H1 (cell line): Measurements from ENCODE around the gene FBXW2. TPM values are rescaled to one million over a fixed set of nuclear protein-coding genes. Genes with fewer than 3 reads are reported as not detected.
A peak's percentile ranks its signal among the peaks of the same experiment; 100 is the strongest.

Experiments
- CTCF ChIA-PET: fragments of 300-600 bp; sonication (Branson Sonifier 250); formaldehyde crosslinking; loops from one replicate; lab custom pipeline; 2021; ENCODE audit not compliant: partially characterized antibody; lab: Charles Lee
- POLR2A ChIA-PET: fragments of 300-600 bp; sonication (Branson Sonifier 250); formaldehyde crosslinking; loops from one replicate; lab custom pipeline; 2021; ENCODE audit warnings: inconsistent platforms; ENCODE audit not compliant: partially characterized antibody; lab: Charles Lee
- DNase-seq, 2 experiments: peaks; one replicate each; pipeline versions ENCODE4 v3.0.0 to v3.0.0-alpha.2; 2010 to 2022; ENCODE audit warnings: low spot score in 2 of 2, low read depth in 1 of 2, mixed read lengths in 1 of 2
- FAIRE-seq: peaks from 2 replicates; lab custom pipeline; 2011; peaks lifted over from hg19 to GRCh38; lab: Jason Lieb, UNC
- H2AFZ ChIP-seq: 2 replicates; pipeline ENCODE4 v1.8.1; 2012; ENCODE audit warnings: low read length, inconsistent platforms
- H2AK5ac ChIP-seq: 2 replicates; pipeline ENCODE4 v1.6.1; 2013; ENCODE audit warnings: low read depth, low read length
- H2BK120ac ChIP-seq: replicated peaks from 2 replicates; pipeline ENCODE3; 2013; ENCODE audit warnings: low read depth, low read length, inconsistent platforms
- H2BK12ac ChIP-seq: 2 replicates; pipeline ENCODE4 v1.6.1; 2013; ENCODE audit warnings: low read depth, low read length
- H2BK15ac ChIP-seq: 2 replicates; pipeline ENCODE4 v1.6.1; 2013; ENCODE audit warnings: low read length
- H2BK20ac ChIP-seq: 2 replicates; pipeline ENCODE4 v1.6.1; 2013; ENCODE audit warnings: low read length
- H2BK5ac ChIP-seq: 2 replicates; pipeline ENCODE4 v1.6.1; 2013; ENCODE audit warnings: low read depth, low read length
- H3K14ac ChIP-seq: 2 replicates; pipeline ENCODE4 v1.6.1; 2013; ENCODE audit warnings: inconsistent platforms; ENCODE audit not compliant: insufficient read length
- H3K18ac ChIP-seq: 2 replicates; pipeline ENCODE4 v1.6.1; 2013; ENCODE audit warnings: low read length; ENCODE audit errors: extremely low read depth
- H3K23ac ChIP-seq: 2 replicates; pipeline ENCODE4 v1.6.1; 2013; ENCODE audit warnings: inconsistent platforms; ENCODE audit not compliant: insufficient read length
- H3K23me2 ChIP-seq: 2 replicates; pipeline ENCODE4 v1.6.1; 2013; ENCODE audit warnings: low read depth, low read length
- H3K27ac ChIP-seq: 2 replicates; pipeline ENCODE4 v1.6.1; 2011; ENCODE audit warnings: low read depth, low read length, inconsistent platforms
- H3K27me3 ChIP-seq, 4 experiments: replicated peaks in 1 of 4; 1 replicate in 1 of 4; 2 replicates in 3 of 4; pipeline versions ENCODE4 v1.6.1 to v1.8.1; 2011 to 2013; ENCODE audit warnings: low read length in 3 of 4, mild to moderate bottlenecking in 3 of 4, inconsistent platforms in 2 of 4, mixed read lengths in 2 of 4, moderate library complexity in 1 of 4; ENCODE audit not compliant: control insufficient read depth in 3 of 4, insufficient read depth in 3 of 4; ENCODE audit errors: extremely low read depth in 1 of 4
- H3K36me3 ChIP-seq, 4 experiments: 2 replicates each; pipeline versions ENCODE4 v1.6.1 to v1.8.1; 2011 to 2013; ENCODE audit warnings: mild to moderate bottlenecking in 4 of 4, low read length in 3 of 4, moderate library complexity in 2 of 4, control low read depth in 1 of 4, inconsistent platforms in 1 of 4; ENCODE audit not compliant: insufficient read depth in 4 of 4, control insufficient read depth in 2 of 4
- H3K4ac ChIP-seq: replicated peaks from 2 replicates; pipeline ENCODE3; 2013; ENCODE audit warnings: low read length, low read depth, mixed read lengths, inconsistent platforms; ENCODE audit not compliant: insufficient read length
- H3K4me1 ChIP-seq, 4 experiments: replicated peaks in 1 of 4; 1 replicate in 1 of 4; 2 replicates in 3 of 4; pipeline versions ENCODE4 v1.6.1 to v1.8.1; 2011 to 2013; ENCODE audit warnings: low read length in 3 of 4, inconsistent platforms in 2 of 4, mixed read lengths in 1 of 4; ENCODE audit not compliant: insufficient read depth in 4 of 4, control insufficient read depth in 3 of 4
- H3K4me2 ChIP-seq, 2 experiments: 2 replicates each; pipeline versions ENCODE4 v1.6.1 to v1.8.1; 2011 to 2013; ENCODE audit warnings: low read depth in 2 of 2, low read length in 2 of 2, control low read depth in 1 of 2, inconsistent platforms in 1 of 2, mild to moderate bottlenecking in 1 of 2; ENCODE audit not compliant: insufficient read depth in 1 of 2
- H3K4me3 ChIP-seq, 4 experiments: fragments of 200-600, 300-600 bp in 1 of 4; sonication (generic), shearing (Covaris generic), sonication (Bioruptor Twin) in 1 of 4; 2 replicates each; pipeline versions ENCODE4 v1.5.1 to v1.8.1; 2011 to 2016; ENCODE audit warnings: low read length in 4 of 4, low read depth in 3 of 4, control low read depth in 2 of 4, inconsistent platforms in 2 of 4, mild to moderate bottlenecking in 2 of 4, mixed read lengths in 1 of 4, moderate library complexity in 1 of 4; ENCODE audit not compliant: insufficient read depth in 2 of 4; ENCODE audit errors: extremely low read depth in 1 of 4
- H3K56ac ChIP-seq: replicated peaks from 2 replicates; pipeline ENCODE3; 2013; ENCODE audit warnings: low read depth, mild to moderate bottlenecking, mixed read lengths, low read length, inconsistent platforms; ENCODE audit not compliant: insufficient read length
- H3K79me1 ChIP-seq: 2 replicates; pipeline ENCODE4 v1.6.1; 2013; ENCODE audit warnings: low read depth, low read length, control low read depth
- H3K79me2 ChIP-seq, 2 experiments: 2 replicates each; pipeline versions ENCODE4 v1.6.1 to v1.8.1; 2012 to 2013; ENCODE audit warnings: low read length in 2 of 2, mild to moderate bottlenecking in 2 of 2, inconsistent platforms in 1 of 2; ENCODE audit not compliant: insufficient read depth in 2 of 2, control insufficient read depth in 1 of 2
- H3K9ac ChIP-seq, 4 experiments: replicated peaks in 1 of 4; 1 replicate in 1 of 4; 2 replicates in 3 of 4; pipeline versions ENCODE4 v1.6.1 to v1.8.1; 2011 to 2013; ENCODE audit warnings: low read depth in 3 of 4, low read length in 3 of 4, control low read depth in 2 of 4, mild to moderate bottlenecking in 2 of 4, moderate library complexity in 2 of 4, inconsistent platforms in 1 of 4; ENCODE audit errors: extremely low read depth in 1 of 4
- H3K9me3 ChIP-seq, 2 experiments: 2 replicates each; pipeline versions ENCODE4 v1.6.1 to v1.8.1; 2012 to 2013; ENCODE audit warnings: mild to moderate bottlenecking in 2 of 2, moderate library complexity in 2 of 2, control low read depth in 1 of 2, inconsistent platforms in 1 of 2, low read depth in 1 of 2, low read length in 1 of 2, mixed read lengths in 1 of 2; ENCODE audit not compliant: insufficient read depth in 2 of 2
- H4K20me1 ChIP-seq, 2 experiments: replicated peaks in 1 of 2; 2 replicates each; pipeline versions ENCODE3 to v1.8.1; 2011 to 2013; ENCODE audit warnings: inconsistent platforms in 2 of 2, low read length in 2 of 2, mild to moderate bottlenecking in 1 of 2; ENCODE audit not compliant: insufficient read depth in 2 of 2, control insufficient read depth in 1 of 2
- H4K5ac ChIP-seq: 2 replicates; pipeline ENCODE4 v1.6.1; 2013; ENCODE audit warnings: low read length, low read depth, mixed read lengths, inconsistent platforms; ENCODE audit not compliant: insufficient read length
- H4K8ac ChIP-seq: 2 replicates; pipeline ENCODE4 v1.8.0; 2013; ENCODE audit warnings: mild to moderate bottlenecking, moderate library complexity, low read length, inconsistent platforms; ENCODE audit not compliant: insufficient read depth; ENCODE audit errors: extremely low read depth
- H4K91ac ChIP-seq: replicated peaks from 2 replicates; pipeline ENCODE3; 2013; ENCODE audit warnings: low read length, mixed read lengths, inconsistent platforms; ENCODE audit not compliant: insufficient read length
- HDAC2 ChIP-seq, 2 experiments: fragments of 300-600 bp in 1 of 2; sonication (generic) in 1 of 2; IDR thresholded peaks; 2 replicates each; pipeline ENCODE4 v1.6.1; 2011 to 2012; ENCODE audit warnings: low read depth in 2 of 2, low read length in 2 of 2, mild to moderate bottlenecking in 2 of 2, moderate library complexity in 2 of 2, borderline replicate concordance in 1 of 2, inconsistent platforms in 1 of 2
- SAP30 ChIP-seq: fragments of 300-600 bp; sonication (generic); IDR thresholded peaks from 2 replicates; pipeline ENCODE4 v1.7.1; 2012; ENCODE audit warnings: low read length, moderate library complexity, mild to moderate bottlenecking, inconsistent platforms; ENCODE audit not compliant: insufficient read depth, insufficient replicate concordance
- WGBS, 2 experiments: shearing (Covaris generic) in 1 of 2; methylation state at CpG; one replicate each; pipeline versions ENCODE4 v1.1.6 to v1.1.7; 2013 to 2015; ENCODE audit warnings: low lambda C conversion rate in 2 of 2, mixed read lengths in 2 of 2, inconsistent platforms in 1 of 2, low coverage in 1 of 2, missing lambda C conversion rate in 1 of 2; ENCODE audit not compliant: insufficient replicate concordance in 2 of 2, insufficient coverage in 1 of 2, insufficient read length in 1 of 2; ENCODE audit errors: extremely low coverage in 1 of 2, missing lambda C conversion rate in 1 of 2; 5-methylcytosine and 5-hydroxymethylcytosine counted together
- polyA plus RNA-seq, 7 experiments: library from polyadenylated mRNA; depleted of rRNA in 3 of 7; stranded (reverse) in 5 of 7; unstranded in 2 of 7; fragments of >200 nt in 5 of 7; fragments of 200-250 nt in 2 of 7; gene quantifications; 1 replicate in 5 of 7; 2 replicates in 1 of 7; 4 replicates in 1 of 7; pipeline versions ENCODE4 v1.2.1 to v1.2.3, GENCODE V29; 2011 to 2013; ENCODE audit warnings: missing spikeins in 2 of 7, mixed read lengths in 2 of 7
- total RNA-seq: library from RNA; stranded (reverse); fragmentation: NEBNext Ultra II Directional; extraction: Animal tissue kit (Norgen Biotek cat#: 25700); gene quantifications from 2 replicates; pipeline ENCODE4 v1.2.1, GENCODE V29; 2021

FBXW2 gene
- total and polyA plus RNA-seq, 2 of the 8 experiments (the other 6 are each of a cell fraction or from before 2014, with no cell fraction given) = 19.2 to 65.3 TPM

DNA sequence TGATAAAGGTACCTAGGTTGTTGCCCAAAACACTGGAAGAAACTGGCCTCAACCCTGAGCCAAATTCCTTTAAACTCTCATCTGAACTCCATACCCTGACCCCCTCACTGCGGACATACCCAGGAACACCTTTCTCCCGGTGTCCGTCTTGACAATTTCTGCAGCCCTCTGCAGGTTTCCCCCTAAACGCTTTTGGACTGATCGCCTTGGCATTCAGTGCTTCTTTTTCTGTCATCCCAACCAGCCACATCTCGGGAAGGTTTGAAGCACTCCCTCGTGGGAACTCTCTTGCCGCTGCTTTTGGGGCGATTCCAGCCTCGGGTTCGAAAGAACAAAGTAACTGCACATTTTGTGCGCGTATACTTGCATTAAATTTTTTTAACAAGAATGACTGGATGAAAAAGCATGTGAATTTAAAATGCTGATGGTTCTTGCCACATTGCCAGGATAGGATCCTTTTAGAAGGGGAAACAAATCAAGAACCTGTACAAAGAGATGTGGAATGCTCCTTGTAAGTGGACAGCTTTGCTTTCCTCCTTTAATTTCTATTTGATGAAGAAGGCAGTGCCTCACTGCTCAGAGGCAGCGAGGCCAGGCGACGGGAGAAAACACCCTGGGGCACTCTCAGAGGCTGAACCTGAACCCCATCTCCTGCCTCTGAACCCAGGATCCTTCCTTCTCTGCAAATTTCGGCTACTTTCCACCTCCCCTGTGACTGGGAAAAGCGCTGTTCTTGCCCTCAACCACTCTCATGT is 48.9 kb upstream of the FBXW2 start:
- Histone ChIP-seq H3K23ac (no peak overlapping the region), H2AFZ (peak overlapping the region; percentile 81), H4K20me1 (peaks cover 0 to 2% of the 10 kb centered on the region in 2 experiments), H2BK20ac (no peak overlapping the region), H3K14ac (no peak overlapping the region), H2AK5ac (no peak overlapping the region), H3K56ac (peak overlapping the region; percentile 83)
- 38% methylated on average over 18 of the region's 18 CpGs; no CpG with 5 or more reads in 1 of the 2 experiments for WGBS, 2 experiments
- peak; percentile 22 for TF ChIP-seq SAP30
- no peak for TF ChIP-seq HDAC2 (IDR thresholded peaks at IDR 0.05; ENCODE audit: borderline replicate concordance in 1 of 2, low read depth in 2 of 2, low read length in 2 of 2)
- TF ChIP-seq, all 59 proteins: peak for 1
- FAIRE-seq (no peak), DNase-seq (no peak)
- Histone ChIP-seq H3K4ac (peak overlapping the region; percentile 27), H3K79me2 (peaks cover 3 to 56% of the 10 kb centered on the region in 2 experiments; a peak in 3 of 4 replicates), H3K23me2 (peaks cover 5% of the 10 kb centered on the region), H3K9ac (peak overlapping the region; percentile 96 to 98 (median 98)), H3K36me3 (peaks cover 0 to 4% (median 0%) of the 10 kb centered on the region in 4 experiments; a peak in 3 of 8 replicates), H2BK5ac (peak overlapping the region; percentile 79), H4K91ac (no peak overlapping the region), H4K8ac (peak overlapping the region; percentile 93; the same call in 1 of the 2 replicates), H3K9me3 (no peaks in the 10 kb centered on the region), H4K5ac (peak overlapping the region; percentile 44), H2BK12ac (0 out of 2 replicates have a peak overlapping the region, but pooled peaks have one; percentile 12), H2BK120ac (peak overlapping the region; percentile 56), H3K27ac (peak overlapping the region; percentile 87), H3K4me2 (peak overlapping the region; percentile 70 to 92), H3K79me1 (peaks cover 8% of the 10 kb centered on the region; the same call in 1 of the 2 replicates), H3K27me3 (no peaks in the 10 kb centered on the region), H3K4me3 (peak overlapping the region; percentile 91 to 97 (median 94)), H2BK15ac (no peak overlapping the region), H3K18ac (peak overlapping the region; percentile 89), H3K4me1 (peaks cover 0 to 12% (median 5%) of the 10 kb centered on the region in 4 experiments; a peak in 4 of 7 replicates)
- ChIA-PET POLR2A (interaction anchor here (0.7 to 2.4 kb wide), 15 partner anchors 9 to 143 kb away, joined by 3 to 14 read pairs (median 3); partner anchors contain the start of gene FBXW2), CTCF (interaction anchor here (0.8 to 2.0 kb wide), 2 partner anchors 22 to 27 kb away, joined by 3 to 10 read pairs; no protein-coding TSS in a partner anchor)
